Stimulated activated CD8-positive, alpha-beta memory T cell treated with anti-CD3 and anti-CD28 coated beads, Interleukin-15, amount 100 ng/mL, for 1 hour (primary cell): ENCODE results near the gene C2CD4C.
"Not testable (repeated sequence)": the region's sequence is repeated elsewhere in the genome, so short reads cannot be mapped to it uniquely, and the experiment has no call there.

Experiments used
- DNase-seq: peaks from one replicate; pipeline ENCODE4 v3.0.0-alpha.2; 2020; ENCODE audit warnings: low read depth

C2CD4C gene

DNA sequence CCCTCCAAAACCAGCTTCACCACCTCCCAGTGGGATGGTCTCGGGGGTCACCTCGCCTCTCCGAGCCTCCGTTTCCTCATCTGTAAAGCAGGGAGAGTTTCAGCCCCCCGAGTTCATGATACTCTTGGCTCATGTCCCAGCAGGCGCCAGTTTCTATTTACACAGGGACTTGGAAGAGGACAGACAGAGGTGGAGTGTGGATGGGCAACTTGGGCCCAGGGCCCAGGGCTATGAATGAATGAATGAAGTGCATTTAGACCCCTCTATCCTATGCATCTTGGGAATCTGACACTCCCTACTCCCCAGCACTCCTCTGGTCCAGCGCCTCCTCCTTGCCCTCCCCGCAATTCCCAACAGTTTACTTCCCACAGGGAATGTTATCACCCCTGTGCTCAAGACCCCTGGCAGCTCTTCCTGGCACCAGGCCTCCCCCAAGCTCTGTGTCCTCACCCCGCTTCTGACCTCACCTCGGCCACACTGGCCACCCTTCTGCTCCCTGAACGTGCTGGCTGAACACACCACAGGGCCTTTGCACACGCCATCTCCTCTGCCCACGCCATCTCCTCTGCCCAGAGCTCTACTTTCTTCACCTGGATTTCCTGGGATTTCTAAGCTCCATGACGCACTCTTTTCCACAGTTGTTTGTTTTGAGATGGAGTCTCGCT lies 4.9 kb upstream of the C2CD4C start:
- no peak for DNase-seq

GRCh38 chr19:412356-413355 lies 3.7 kb upstream of the C2CD4C start:
- DNase-seq: no peak

- DNase-seq: no peak
These were observed 2.9 kb upstream of the C2CD4C start for GRCh38 chr19:411723-412355.

DNA sequence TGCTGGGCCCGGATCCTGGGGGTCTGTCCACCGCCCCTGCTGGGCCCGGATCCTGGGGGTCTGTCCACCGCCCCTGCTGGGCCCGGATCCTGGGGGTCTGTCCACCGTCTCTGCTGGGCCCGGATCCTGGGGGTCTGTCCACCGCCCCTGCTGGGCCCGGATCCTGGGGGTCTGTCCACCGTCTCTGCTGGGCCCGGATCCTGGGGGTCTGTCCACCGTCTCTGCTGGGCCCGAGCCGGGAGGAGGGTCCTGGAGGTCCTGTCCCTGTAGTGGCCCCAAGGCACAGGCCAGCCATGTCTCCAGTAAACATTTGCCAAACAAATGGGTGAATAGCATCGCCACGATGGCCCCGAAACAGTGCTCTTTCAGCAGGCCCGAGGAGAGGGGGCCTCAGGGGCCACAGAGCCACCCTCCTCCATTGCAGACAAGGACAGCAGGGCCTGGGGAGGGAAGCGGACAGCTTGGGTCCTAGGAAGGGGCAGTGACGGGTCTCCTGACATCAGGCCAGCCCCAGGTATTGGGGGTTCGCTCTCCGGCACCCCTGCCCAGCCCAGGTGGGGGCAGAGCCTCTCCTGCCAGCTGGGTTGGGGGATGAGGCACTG lies 2.3 kb upstream of the C2CD4C start:
- not testable (repeated sequence) for DNase-seq

DNA sequence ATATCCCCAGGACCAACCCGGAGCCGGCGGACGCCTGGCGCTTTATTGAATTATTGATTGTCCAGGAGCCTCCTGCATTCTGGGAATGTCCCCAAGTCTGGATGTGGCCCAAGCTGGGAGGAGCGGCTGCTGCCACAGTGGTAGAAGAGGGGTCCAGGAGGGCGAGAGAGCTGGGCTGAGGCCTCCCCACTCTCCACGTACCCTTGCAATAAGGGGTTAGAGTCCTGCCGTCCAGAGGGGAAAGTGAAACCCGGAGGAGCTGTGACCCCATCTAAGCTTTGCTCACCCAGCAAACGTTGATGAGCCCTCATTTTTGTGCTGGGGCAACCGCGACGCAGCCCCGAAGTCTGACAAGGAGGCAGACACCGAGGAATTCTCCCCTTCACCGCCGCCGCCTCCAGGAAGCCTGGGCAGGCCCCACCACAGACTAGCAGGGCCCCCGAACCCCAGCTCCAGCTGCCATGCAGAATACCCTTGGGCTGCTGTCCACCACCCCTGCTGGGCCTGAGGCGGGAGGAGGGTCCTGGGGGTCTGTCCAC lies 1.4 kb upstream of the C2CD4C start:
- DNase-seq: no peak

DNA sequence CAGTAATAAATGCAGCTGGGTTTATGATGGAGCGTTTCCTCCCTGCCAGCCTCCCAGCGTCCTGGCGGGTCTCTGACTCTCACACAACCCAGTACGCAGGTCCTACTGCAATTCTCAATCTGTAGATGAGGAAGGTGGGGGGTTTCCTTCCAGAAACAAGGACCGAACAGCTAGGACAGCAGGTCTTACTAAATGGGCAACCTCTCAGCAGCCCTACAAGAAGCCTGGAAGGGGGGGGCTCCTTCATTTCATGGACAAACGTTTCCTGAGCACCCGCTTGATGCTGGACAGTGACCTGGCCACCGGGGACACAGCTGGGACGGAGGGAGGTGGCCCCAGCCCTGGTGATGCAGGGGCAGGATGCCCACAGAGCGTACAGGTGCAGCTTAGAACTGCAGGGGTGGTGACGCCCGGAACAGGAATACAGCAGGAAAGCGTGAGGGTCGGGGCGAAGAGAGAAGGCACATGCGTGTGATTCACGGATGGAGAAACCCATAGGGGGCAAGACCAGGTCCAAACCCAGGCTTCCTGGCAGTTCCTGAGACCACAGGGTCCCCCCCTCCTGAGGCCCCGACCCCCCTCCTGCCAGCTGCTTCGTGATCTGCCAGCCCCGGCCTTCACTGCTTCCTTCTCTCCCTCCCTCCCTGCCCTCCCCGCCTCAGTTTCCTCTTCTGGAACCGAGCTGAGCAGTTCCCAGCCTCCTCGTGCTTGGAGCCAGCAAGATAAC lies 732 bp upstream of the C2CD4C start:
- no peak for DNase-seq

DNA sequence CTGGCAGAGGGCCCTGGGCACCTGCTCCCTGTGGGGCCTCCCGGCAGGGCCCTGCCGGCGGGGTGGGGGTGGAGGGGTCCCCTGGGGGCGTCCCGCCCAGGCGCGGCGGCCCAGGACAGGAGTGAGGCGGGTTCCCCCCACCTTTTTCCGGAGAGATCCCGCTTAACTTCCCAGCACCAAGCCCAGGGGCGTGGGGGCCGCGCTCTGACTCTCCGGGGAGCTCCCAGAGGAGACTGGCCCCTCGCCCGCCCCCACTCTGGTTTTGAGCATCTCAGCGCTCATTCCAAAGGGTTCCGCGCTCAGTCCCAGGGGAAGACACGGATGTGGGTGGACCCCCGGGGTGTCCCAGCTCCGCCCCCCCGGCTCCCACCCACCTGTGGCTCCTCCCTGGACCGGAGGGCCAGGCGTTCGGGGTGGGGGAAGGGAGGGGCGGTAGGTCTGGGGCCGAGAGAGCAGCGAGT lies 476 bp downstream of the C2CD4C start:
- DNase-seq: no peak

DNA sequence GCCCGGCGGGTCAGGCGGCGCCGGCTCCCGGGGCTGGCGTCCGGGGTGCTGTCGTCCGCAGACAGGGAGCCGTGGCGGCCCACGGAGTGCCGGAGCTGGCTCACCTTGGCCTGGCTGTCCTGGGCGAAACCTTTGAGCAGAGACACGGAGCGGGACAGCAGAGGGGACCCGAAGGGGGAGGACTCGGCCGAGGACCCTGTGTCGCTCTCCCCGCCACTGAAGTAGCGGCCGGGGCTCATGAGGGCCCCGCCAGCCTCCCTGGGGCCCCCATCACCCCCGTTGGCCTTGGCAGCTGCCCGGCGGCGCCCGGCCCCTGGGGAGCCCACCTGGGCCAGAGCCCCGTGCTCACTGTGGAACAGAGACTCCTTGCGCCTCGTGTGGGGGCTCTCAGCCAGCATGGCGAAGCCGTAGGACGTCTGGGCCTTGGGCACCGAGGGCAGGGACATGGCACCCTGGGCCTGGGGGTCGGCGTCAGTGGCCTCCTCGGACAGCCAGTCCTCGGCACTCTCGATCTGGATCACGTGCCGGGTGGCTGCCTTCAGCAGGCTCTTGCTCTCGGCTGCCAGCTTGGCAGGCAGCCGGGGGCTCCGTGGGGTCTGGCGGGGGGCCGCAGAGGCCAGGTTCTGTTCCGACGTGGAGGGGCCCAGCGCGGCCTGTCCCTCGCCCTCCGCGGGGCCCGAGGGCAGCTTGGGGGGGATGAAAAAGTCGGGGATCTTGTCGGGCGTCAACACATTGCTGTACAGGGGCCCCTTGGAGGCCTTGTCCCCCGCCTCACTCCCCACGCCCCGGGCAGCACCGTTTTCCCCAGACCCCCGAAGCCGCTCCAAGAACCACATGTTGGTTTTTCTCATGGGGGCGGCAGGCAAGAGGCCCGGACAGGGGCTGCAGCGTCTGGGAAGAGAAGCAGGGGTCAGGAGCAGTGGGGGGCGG lies 1.2 kb downstream of the C2CD4C start:
- DNase-seq: no peak

DNA sequence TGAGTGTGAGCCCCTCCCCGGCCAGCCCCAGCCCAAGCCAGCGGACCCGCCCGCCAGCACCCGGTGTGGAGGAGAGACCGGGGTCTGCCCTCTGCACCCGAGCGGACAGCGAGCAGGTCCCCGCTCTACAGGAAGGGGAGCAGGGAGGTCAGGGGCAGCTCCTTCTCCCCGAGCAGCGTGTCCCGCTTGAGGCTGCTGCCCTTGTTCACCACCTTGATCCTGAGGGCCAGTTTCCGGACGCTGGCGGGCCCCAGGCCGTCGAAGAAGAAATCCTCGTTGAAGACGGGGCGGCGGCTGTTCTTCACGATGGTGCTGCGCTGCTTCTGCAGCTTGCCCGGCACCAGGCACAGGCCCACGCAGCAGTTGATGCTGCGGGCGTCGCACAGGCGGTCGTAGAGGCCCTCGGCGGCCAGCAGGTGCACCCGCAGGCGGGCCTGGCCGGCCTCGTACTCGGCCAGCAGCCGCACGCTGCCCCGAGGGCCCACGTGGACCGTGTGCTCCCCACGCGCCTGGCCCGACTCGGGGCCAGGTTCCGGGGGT lies 1.9 kb downstream of the C2CD4C start:
- no peak for DNase-seq

GRCh38 chr19:406135-406781 lies 2.7 kb downstream of the C2CD4C start:
- no peak for DNase-seq

- DNase-seq: no peak
These were observed 3.6 kb downstream of the C2CD4C start for GRCh38 chr19:405121-405965.

- no peak for DNase-seq
These were observed 5.5 kb downstream of the C2CD4C start for GRCh38 chr19:403221-404027.

- DNase-seq: no peak
These were observed 6.2 kb downstream of the C2CD4C start for GRCh38 chr19:402786-403185.

GRCh38 chr19:401866-402511 lies 7.0 kb downstream of the C2CD4C start:
- no peak for DNase-seq

- DNase-seq: no peak
These were observed 7.7 kb downstream of the C2CD4C start for GRCh38 chr19:400976-401865.

GRCh38 chr19:399370-399769 lies 9.6 kb downstream of the C2CD4C start:
- no peak for DNase-seq
